LoVo (cell line): ENCODE results near the gene GET3.

Experiments used
- DNase-seq: peaks from one replicate; pipeline ENCODE4 v3.0.0-alpha.2; 2016; ENCODE audit warnings: low spot score

GET3 gene

DNA sequence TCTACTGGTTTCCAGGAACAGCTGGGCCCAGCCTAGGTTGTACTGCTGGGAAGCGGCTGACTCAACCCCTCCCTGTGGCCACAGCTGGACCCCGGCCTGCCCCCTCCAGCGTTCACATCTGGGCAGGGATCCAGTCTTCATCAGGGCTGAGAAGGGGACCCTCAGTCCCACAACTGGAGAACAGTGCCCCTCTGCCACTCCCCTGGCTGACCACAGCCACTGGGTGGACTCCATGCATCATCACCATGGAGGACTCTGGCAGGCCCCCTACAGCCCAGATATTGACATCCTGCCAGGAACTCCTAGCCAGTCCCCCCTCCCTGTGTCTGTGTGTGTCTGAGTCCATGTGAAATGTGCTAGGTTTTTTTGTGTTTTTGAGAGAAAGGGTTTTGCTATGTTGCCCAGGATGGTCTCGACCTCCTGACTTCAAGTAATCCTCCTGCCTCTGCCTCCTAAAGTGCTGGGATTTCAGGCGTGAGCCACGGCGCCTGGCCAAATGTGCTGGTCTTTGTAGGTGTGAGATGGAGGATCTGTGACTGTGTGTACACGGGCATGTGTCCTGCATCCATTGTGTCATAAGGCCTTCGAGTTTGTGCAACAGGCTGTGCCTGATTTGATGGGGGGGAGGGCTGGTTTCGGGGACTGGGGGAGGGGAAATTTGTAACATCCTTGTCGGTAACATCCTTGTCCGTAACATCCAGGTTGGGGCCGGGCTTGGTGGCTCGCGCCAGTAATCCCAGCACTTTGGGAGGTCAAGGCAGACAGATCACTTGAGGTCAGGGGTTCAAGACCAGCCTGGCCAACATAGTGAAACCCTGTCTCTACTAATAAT is 42.1 kb downstream of the GET3 start:
- no peak for DNase-seq

GRCh38 chr19:12782174-12782423 is 44.8 kb downstream of the GET3 start:
- no peak for DNase-seq

DNA sequence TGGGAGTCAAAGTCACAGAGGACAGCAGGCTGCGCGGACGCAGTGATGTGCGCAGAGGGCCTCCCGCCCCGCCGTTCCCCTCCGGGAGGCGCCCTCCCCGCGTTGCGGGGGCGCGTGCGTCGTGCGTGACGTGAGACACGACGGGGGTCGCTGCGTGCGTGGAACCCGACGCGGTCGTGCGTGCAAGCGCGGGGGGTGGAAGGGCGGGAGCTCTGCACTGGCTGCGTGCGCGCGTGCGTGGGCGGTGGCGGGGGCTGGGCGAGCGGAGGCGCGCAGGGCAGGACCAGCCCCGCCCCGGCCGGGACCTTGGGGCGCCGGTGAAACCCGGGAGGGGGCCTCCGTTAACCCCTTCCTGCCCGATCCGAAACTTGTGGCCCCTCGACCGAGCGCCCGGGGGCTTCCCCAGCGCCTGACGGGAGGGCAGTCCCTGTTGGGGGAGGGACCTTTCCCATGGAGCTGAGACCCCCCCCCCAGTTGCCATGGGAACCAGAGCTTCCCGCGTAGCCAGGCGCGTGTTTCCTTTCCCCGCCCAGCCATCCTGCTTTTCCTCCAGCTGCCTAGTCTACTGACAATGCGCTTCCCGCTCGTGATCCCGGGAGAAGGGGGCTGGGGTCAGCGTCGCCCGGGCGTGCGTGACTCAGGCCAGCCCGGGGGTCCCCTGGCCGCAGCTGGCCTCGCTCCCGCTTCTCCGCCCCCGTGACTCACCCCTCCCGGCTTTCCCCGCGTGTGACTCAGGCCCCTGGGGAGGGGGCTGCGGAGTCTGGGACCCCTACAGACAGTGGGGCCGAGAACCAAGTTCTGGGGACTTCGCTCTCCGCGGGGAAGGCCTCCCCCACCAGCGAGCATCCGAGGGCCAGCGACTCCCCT is 45.4 kb downstream of the GET3 start:
- no peak for DNase-seq

DNA sequence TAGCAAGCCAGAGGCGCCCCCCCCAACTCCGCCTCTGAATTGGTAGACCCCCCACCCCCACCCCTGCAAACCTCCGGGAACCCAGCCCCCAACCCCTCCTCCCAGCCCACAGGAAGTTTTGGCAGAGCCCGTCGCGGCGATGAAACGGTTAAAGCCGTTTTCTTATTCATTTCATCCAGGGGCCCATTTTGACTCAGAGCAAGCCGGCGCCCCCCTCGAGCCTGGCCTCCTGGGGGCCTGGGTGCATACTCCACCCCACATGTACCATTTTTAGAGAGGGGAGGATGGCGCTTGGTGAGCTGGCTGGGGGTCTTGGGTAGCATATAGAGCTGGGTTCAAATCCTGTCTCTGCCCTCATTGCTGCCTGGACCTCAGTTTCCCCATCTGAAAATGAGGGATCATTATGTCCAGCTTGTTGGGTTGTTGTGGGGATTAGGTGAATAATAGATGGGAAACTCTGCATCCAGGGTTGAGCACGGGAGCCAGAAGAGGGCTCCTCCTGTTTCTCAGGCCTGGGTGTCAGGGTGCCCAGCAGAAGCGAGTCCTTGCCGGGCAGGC is 46.1 kb downstream of the GET3 start:
- no peak for DNase-seq

- no peak for DNase-seq
Measured at GRCh38 chr19:12783849-12784393, 46.6 kb downstream of the GET3 start.

DNA sequence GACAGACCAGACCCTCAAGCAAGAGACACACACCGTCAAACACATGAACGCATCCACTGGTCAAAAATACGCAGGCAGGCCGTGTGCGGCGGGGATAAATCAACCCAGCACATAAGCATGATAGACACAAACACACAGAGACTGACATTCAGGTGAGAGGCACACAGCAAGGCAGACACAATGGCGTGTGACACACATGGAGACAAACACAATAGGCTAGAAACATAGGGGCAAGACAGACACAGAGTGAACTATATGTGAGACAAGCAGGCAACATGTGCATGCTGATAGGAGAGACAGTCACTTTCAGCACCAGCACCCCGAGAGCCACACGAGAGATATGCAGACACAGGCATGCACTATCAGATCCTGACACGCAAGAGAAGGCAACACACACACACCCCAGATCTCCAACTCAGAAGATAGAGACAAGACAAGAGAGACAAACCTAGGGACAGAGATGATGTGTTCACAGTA is 47.1 kb downstream of the GET3 start:
- DNase-seq, result no peak

DNA sequence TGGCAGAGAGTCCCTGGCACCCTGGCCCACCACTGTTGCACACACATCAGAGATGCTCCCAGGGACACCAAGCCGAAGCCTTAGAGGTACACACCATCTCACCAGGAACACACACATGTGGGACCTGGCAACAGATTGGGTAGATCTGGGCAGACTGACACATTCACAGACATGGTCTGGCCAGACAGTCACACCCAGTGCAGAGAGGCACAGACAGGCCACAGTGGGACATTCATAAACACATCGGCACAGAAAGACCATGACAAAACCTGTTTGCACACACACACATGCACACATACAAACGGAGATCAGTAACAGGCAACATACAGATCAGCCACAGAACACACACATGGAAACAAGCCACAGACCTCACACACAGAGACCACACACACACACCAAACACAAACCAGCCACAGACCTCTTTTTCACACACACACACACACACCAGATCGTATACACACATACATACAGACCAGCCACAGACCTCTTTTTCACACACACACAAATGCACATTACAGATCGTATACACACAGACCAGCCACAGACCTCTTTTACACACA is 47.7 kb downstream of the GET3 start:
- DNase-seq, result no peak

DNA sequence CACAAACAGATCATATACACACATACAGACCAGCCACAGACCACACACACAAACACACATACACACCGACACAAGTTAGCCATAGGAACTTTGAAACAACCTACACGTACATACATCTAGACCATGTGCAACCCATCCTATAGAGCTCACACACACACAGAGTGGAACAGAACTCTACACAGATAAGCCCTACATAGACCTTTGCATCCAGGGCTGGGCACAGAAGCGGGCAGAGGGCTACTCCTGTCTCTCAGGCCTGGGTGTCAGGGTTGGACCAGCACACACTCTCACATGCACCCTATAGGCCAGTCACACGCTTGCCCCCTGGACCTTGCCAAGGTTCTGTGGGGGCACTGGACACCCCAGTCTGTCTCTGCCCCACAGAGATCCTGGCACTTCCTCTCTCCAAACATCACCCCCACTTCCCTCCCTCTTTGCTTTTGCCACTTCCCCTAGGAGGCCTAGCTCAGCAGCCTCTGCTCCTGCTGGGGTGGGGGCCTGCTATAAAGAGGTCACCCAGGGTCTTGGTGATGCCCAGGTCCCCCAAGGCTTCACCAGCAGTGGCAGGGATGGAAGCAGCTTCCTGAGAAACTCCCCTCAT is 48.2 kb downstream of the GET3 start:
- no peak for DNase-seq

- DNase-seq, result no peak
Measured at GRCh38 chr19:12786141-12786870, 49.0 kb downstream of the GET3 start.

- no peak for DNase-seq
Measured at GRCh38 chr19:12786952-12787351, 49.7 kb downstream of the GET3 start.

GRCh38 chr19:12787458-12787857 is 50.2 kb downstream of the GET3 start:
- no peak for DNase-seq

- DNase-seq, result no peak
Measured at GRCh38 chr19:12788042-12788681, 50.9 kb downstream of the GET3 start.

GRCh38 chr19:12788682-12789097 is 51.4 kb downstream of the GET3 start:
- DNase-seq, result no peak

DNA sequence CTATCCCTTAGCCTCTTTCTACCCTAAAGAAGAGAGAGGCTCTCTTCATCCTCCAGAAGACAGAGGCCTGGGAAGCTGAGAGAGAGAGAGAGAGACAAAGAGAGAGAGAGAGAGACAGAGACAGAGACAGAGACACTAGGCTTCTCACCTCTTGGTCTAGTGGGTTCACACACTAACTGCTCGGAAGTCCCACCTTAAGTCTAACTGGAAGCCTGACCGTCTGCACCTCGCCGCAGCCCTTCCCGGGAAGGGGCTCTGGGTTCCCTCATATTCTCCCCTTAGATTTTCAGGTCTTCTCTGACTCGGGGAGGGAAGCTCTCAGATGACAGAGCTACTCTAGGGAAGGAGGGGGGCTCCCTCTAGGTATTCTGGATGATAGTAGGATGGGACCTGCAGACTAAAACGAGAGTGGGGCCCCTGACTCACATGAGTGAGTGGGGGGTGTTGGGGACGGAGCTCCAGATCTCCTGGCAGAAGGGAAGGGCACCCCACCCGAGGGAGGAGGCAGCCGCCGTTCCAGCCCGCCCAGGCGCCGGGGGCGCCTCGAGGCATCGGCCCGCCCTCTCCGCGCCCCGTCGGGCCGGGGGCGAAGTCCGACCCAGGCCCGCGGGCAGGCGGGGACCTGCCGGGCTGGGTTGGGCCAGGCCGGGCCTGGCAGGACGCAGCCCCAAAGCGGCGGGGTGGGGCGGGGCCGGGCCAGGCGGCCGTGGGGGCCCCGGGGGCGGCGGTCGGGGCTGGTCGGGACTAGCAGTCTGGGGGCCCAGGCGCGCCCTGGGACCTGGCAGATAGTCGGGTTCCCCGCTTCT is 52.0 kb downstream of the GET3 start:
- no peak for DNase-seq

- peak; percentile 83 for DNase-seq
Measured at GRCh38 chr19:12789904-12790619, 52.8 kb downstream of the GET3 start.

DNA sequence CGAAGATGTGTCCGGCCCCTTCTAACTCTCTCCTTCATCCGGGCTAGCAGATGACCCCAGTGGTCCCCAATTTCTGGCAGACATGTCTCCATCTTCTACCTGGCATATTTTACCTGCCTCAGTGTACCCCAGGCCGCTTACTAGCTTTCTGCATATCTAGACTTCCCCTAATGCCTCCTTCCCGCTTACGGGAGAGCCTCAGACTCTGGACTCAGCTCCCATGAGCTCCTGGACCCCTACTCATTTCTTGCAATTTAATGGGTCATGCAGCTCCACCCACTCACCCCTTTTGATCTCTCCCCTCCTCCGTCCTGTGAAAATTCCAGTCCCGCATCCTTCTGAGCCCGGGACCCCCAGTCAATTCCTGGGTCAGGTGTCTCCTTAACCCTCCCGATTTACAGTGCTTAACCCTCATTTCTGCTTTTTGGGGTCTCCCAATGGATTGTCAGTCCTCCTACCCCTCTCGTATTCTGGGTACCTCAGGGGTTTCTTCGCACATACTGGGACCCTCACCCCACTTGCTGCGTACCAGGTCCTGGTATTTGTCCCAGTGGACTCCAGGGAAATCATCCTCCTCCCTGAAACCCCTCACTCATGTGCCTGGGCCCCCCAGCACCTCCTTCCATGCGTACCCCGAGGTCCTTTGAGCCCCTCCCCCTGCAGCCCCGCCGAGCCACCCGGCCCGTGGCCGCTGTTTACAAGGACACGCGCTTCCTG is 53.5 kb downstream of the GET3 start:
- DNase-seq, result no peak

GRCh38 chr19:12791345-12792050 is 54.2 kb downstream of the GET3 start, which contains the start of gene JUNB:
Gene JUNB, plus strand, starts transcription at chr19:12791486. Its CDS starts 286 bp downstream, at chr19:12791772.
- DNase-seq, result peak; percentile 96
